GM12864 (cell line): ENCODE data around the gene YPEL2.

Experiments used
- DNase-seq: peaks from one replicate; pipeline ENCODE4 v3.0.0-alpha.2; 2011; ENCODE audit warnings: low read depth
- H3K4me3 ChIP-seq: 2 replicates; pipeline ENCODE4 v1.5.1; 2011; ENCODE audit warnings: mild to moderate bottlenecking, low read depth, low read length, control low read depth
- CTCF ChIP-seq: IDR thresholded peaks from 2 replicates; pipeline ENCODE4 v1.5.1; 2011; ENCODE audit warnings: low read depth, mild to moderate bottlenecking, moderate library complexity, low read length, control low read depth, inconsistent platforms; ENCODE audit errors: missing control alignments

YPEL2 gene

GRCh38 chr17:59432657-59433056 lies 101.2 kb downstream of the YPEL2 start:
- TF ChIP-seq CTCF, result no peak
- H3K4me3 ChIP-seq, result no peak overlapping the region
- DNase-seq, result no peak

- no peak for TF ChIP-seq CTCF
- no peak for DNase-seq
Observed at GRCh38 chr17:59433586-59433985, 102.1 kb downstream of the YPEL2 start.

GRCh38 chr17:59434429-59434828 lies 103.0 kb downstream of the YPEL2 start:
- no peak overlapping the region for H3K4me3 ChIP-seq
- DNase-seq, result no peak
- TF ChIP-seq CTCF, result no peak

More at GRCh38 chr17:59433586-59433985, 102.1 kb downstream of the YPEL2 start:
- H3K4me3 ChIP-seq, result no peak overlapping the region

GRCh38 chr17:59435238-59435637 lies 103.8 kb downstream of the YPEL2 start:
- H3K4me3 ChIP-seq, result no peak overlapping the region
- TF ChIP-seq CTCF, result no peak
- no peak for DNase-seq

- no peak for DNase-seq
- no peak overlapping the region for H3K4me3 ChIP-seq
- no peak for TF ChIP-seq CTCF
Observed at GRCh38 chr17:59436900-59437299, 105.4 kb downstream of the YPEL2 start.

- no peak overlapping the region for H3K4me3 ChIP-seq
- TF ChIP-seq CTCF, result no peak
- no peak for DNase-seq
Observed at GRCh38 chr17:59437791-59438281, 106.4 kb downstream of the YPEL2 start.

- no peak for DNase-seq
- peak; percentile 2 for TF ChIP-seq CTCF
- no peak overlapping the region for H3K4me3 ChIP-seq
Observed at GRCh38 chr17:59439262-59439661, 107.8 kb downstream of the YPEL2 start.
